ENCODE data around the gene BCKDHA.
"Not testable (repeated sequence)": the region's sequence is repeated elsewhere in the genome, so short reads cannot be mapped to it uniquely, and the experiment has no call there.

BCKDHA gene

GRCh38 chr19:41367848-41368301, 29.7 kb upstream of the BCKDHA start:
- no peak for DNase-seq

DNA sequence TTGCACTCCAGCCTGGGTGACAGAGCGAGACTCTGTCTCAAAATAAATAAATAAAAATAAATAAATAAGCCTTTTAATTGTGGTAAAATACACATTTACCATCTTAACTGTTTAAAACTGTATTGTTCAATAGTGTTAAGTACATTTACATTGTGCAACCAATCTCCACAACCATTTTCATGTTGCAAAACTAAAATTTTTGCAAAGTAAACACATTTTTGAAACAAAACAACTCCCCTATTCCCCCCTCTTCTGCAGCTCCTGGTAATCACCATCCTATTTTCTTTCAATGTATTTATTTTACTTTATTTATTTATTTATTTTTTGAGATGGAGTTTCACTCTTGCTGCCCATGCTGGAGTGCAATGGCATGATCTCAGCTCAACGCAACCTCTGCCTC, 27.8 kb upstream of the BCKDHA start:
- no peak for DNase-seq

DNA sequence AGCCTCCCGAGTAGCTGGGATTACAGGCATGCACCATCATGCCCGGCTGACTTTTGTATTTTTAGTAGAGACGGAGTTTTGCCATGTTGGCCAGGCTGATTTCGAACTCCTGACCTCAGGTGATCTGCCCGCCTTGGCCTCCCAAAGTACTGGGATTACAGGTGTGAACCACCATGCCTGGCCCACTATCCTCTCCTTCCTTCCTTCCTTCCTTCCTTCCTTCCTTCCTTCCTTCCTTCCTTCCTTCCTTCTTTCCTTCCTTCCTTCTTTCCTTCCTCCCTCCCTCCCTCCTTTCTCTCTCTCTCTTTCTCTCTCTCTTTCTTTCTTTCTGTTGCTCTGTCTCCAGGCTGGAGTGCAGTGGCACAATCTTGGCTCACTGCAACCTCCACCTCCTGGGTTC, 26.5 kb upstream of the BCKDHA start:
- not testable (repeated sequence) for DNase-seq

- DNase-seq = no peak
Observed at GRCh38 chr19:41371541-41371940, 26.1 kb upstream of the BCKDHA start.

- no peak for DNase-seq
Observed at GRCh38 chr19:41372501-41372900, 25.1 kb upstream of the BCKDHA start.

DNA sequence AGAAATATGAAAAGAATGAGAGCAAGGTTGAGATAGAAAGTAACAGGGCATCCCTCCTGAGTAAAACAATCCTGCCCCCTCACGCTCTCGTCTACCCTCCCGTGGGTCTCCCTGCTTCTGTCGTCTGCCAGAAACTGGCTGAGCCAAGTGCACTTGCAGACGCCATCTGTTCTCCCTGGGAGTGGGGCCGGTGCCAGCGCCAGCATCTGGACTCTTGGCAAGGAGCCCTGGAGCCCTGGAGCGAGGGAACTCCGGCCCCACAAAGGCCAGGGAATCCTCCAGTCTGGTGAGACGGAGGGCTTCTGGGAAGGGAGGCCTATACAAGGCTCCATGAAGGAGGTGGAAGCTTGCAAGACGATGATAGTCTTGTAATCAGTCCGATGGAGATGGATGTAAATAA, 23.6 kb upstream of the BCKDHA start:
- no peak for DNase-seq

DNA sequence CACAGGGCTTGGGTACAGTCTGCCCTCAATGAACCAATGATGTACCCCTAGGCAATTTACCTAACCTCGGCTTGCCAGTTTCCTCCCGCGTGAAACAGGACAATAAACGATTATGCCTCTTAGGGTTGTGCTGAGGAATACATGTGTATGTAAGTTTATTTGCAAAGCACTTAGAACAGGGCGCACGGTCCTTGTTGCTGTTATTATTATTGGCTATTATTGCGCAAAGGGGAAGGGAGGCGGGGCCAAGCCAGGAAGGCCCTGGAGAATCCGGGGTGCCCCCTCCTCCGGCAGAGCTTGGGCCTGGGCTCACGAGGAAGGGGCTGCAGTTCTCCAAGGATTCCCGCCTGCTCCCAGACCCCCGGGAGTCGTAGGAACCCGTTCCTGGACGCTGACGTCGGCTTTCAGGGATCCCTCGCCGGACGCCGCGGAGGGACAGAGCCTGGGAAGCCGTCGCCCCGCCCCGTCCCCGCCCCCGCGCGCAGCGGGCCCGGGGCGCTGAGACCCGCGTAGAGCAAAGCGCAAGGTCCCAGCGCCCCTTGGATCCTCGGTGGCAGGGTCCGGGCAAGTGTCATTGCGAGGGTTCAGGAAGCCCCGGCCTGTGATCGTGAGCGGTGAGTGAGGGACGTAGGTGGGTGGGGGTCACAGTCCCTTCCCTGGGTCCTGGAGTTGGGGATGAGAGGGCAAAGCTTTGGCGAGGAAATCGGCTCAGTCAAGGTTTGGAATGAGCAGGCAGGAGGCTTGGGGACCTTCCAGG, 21.2 kb upstream of the BCKDHA start, which contains the start of gene TMEM91:
Gene TMEM91 (plus strand): TSS at position 293 of the 757 bp plus-strand sequence. CDS start 1,777 bp downstream, outside the sequence.
- peak; percentile 42 for DNase-seq

GRCh38 chr19:41376998-41377365, 20.6 kb upstream of the BCKDHA start:
- peak; percentile 35 for DNase-seq

DNA sequence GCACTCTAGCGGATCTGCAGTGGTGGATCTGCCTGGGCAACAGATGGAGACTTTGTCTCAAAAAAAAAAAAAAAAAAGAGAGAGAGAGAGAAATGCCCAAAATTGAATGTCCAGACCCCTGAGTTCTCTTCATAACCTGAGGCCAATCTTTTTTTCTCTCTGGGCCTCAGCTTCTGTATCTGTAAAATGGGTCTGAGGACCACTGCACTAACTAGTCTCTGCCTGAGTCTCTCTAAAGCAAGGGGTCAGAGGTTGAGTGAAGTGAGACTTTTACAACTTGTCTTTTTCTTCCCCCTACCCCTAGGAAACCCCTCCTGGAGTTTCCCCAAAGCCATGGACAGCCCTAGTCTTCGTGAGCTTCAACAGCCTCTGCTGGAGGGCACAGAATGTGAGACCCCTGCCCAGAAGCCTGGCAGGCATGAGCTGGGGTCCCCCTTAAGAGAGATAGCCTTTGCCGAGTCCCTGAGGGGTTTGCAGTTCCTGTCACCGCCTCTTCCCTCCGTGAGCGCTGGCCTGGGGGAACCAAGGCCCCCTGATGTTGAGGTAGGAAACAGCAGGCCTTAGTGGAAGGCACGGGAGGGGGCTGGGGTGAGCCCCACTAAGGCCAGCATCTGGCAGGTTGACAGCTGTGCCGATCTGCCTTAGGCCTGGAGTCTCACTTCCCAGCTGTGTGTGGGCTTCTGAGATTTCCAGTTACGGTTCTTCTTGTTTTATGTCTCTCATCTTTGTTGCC, 19.5 kb upstream of the BCKDHA start:
- DNase-seq = no peak

DNA sequence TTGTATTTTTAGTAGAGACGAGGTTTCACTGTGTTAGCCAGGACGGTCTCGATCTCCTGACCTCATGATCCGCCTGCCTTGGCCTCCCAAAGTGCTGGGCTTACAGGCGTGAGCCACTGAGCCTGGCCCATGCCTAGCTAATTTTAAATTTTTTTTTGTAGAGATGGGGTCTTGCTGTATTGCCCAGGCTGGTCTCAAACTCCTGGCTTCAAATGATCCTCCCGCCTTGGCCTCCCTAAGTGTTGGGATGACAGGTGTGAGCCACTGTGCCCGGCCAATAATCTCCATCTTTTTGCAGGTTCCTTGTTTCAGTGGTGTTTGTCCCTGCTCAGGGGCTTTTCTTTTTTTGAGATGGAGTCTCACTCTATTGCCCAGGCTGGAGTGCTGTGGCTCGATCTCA, 16.1 kb upstream of the BCKDHA start:
- not testable (repeated sequence) for DNase-seq

DNA sequence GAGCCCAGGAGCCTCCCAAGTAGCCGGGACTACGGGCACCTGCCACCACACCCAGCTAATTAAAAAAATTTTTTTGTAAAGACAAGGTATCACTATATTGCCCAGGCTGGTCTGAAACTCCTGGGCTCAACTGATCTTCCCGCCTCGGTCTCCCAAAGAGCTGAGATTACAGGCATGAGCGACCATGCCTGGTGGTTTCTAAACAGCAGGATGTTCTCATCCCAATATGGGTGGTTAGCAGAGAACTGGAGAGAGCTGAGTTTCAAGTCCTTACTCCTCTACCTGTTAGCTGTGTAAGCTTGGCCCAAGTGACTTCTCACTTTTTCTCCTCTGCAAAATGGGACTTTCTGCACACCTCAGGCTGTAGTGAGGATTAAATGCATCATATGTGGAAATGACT, 13.3 kb upstream of the BCKDHA start:
- no peak for DNase-seq

GRCh38 chr19:41386442-41386841, 11.2 kb upstream of the BCKDHA start:
- no peak for DNase-seq

- DNase-seq = no peak
Observed at GRCh38 chr19:41391618-41392017, 6.0 kb upstream of the BCKDHA start.

DNA sequence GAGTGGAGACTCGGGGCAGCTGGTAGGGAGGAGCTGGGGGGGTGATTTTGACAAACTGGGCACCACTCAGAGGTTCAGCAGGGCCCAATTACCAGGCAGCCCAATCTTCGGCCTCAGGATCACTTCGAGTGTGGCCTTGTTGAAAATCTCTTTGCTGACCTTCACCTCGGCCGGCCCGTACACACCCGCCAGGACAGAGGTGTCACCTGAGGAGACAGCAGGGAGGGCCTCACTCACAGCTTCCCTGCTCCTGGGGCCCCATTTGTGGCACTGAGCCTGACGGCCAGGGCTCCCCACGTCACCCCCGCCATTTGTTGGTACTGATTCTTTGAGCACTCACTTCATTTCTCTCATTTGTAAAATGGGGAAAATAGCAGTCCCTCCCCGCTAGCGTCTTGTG, 4.8 kb upstream of the BCKDHA start:
- no peak for DNase-seq

GRCh38 chr19:41395355-41395754, 2.3 kb upstream of the BCKDHA start:
- no peak for DNase-seq

DNA sequence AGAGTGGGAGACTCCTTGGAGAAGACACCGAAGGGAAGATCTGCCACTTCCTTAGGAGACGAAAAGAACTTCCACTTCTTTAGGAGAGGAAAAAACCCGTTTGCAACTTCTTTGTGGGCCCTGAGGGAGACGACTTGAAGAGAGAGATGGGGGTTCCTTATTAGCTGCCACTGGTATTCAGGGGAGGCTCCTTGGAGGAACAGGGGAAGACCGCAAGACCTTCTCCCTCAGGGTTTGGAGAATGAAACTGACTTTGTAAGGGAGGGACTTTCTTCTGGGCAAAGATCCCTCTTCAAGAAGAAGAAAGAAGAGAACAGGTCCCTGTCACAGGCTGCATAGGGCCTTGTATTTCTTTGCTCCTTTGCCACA, 416 bp downstream of the BCKDHA start:
- no peak for DNase-seq

GRCh38 chr19:41398598-41398997, 980 bp downstream of the BCKDHA start:
- DNase-seq = no peak

DNA sequence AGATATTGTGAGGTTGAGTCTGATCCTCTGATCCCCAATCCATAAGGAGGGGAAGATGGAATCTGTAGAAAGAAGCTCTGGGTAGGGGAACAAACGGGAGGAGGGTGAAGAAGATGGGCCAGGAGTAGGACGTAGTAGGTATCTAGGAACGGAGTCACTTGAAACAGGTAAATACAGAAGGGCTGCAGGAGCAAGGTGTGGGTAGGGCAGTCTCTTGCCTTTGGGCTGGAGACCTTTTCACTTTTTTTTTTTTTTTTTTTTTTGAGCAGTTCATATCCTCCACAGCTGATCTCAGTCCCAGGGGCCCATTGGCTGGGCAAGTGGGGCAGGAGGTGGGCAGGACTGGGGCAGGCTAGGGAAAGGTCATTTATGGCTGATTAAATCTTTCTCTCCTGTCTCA, 1.5 kb downstream of the BCKDHA start:
- DNase-seq = no peak

DNA sequence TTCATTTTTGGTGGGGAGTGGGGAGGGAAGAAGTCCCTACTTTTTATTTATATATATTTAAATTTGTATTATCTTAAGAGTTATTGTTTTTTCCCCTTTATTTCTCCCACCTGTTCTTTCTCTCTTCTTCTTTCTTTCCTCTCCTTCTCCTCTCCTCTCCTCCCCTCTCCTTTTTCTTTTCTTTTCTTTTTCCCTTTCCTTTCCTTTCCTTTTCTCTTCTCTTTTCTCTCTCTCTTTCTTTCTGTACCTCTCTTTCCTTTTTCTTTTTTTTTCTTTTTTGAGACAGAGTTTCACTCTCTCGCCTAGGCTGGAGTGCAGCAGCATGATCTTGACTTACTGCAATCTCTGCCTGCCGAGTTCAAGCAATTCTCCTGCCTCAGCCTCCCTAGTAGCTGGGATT, 1.9 kb downstream of the BCKDHA start:
- no peak for DNase-seq

GRCh38 chr19:41401483-41401882, 3.9 kb downstream of the BCKDHA start:
- DNase-seq = no peak

DNA sequence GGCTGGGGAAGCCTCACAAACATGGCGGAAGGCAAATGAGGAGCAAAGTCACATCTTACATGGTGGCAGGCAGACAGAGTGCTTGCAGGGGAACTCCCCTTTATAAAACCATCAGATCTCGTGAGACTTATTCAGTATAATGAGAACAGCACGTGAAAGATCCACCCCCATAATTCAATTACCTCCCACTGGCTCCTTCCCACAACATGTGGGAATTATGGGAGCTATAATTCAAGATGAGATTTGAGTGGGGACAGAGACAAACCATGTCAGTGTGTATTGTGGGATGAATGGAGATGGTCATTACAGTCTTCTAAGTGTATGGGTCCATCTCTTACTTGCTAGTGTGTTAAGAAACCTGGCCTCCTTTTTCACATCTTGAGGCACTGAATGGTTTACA, 4.4 kb downstream of the BCKDHA start:
- DNase-seq = no peak

DNA sequence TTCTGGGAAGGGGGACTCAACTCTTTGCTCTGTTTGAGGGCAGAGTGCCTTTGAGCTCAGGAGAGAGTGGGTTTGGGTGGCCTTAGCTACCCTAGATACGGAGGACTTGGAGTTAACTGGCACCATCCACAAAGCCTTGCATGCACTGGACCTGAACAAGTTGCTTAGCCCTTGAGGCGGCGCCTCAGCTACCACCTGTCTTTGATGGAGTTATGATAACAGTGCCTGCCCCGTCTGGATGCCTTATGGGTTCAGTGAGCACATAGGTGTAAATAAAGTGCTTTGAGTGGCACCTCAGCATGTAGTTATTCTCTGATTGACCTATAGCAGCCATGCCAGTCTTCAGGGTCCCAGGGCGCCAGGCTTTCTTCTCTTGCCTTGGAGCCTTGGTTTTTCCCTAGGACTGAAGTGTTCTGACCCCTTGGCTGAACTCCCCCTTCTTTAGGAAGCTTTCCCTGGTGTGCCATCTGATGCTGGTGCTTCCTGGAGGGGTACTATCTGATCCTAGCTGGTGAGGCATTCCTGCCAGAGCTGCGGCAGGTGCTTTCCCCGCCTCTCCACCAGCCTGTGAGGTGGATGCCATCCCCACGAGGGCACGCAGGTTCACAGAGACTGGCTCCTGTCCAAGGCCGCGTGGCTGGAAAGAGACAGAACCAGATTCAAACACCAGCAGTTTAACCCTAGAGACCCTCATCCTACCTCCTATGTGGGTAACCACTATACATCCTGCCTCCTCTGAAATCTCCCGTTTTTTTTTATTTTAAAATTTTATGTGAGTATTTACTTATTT, 5.8 kb downstream of the BCKDHA start:
- DNase-seq = no peak

GRCh38 chr19:41405776-41406175, 8.2 kb downstream of the BCKDHA start:
- DNase-seq = no peak

DNA sequence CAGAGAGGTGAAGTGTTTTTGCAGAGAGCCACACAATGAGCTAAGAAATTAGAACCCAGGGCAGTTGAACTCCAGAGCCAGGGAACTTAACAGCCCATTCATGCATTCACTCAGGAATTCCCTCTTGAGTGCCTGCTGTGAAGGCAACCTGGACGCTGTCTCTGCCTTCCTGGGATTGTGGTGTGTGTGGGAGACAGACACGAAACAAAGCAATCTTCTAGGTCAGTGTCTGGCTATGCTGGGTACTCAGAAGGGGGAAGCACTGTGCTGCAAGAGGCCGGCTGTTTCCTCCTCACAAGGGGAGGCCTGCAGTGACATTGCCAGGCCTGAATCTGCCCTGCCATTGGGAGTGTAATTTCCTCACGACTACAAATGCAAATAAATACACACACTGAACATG, 9.7 kb downstream of the BCKDHA start:
- DNase-seq = no peak

All from stimulated activated CD4-positive, alpha-beta T cell treated with anti-CD3 and anti-CD28 coated beads, Interleukin-15, amount 100 ng/mL, for 24 hours (primary cell).